GM12878 (cell line): ENCODE data around the gene TBPL2. TPM values are rescaled to one million over a fixed set of nuclear protein-coding genes. Genes with fewer than 3 reads are reported as not detected.

Experiments
- BCL11A ChIP-seq: IDR thresholded peaks from 2 replicates; pipeline ENCODE4 v1.6.1; 2011; ENCODE audit warnings: low read depth, low read length
- BHLHE40 ChIP-seq, 2 experiments: fragments of 450-650 bp in 1 of 2; IDR thresholded peaks; 2 replicates each; pipeline ENCODE4 v1.6.1; 2011 to 2017; ENCODE audit warnings: low read depth in 2 of 2, borderline replicate concordance in 1 of 2, improper control_type of control experiment in 1 of 2, low read length in 1 of 2, mild to moderate bottlenecking in 1 of 2
- CBX5 ChIP-seq: sonication (generic); IDR thresholded peaks from 2 replicates; pipeline ENCODE4 v1.6.1; 2016; ENCODE audit warnings: low read depth, moderate library complexity, mild to moderate bottlenecking, inconsistent platforms
- ELK1 ChIP-seq: IDR thresholded peaks from 2 replicates; pipeline ENCODE4 v1.6.1; 2012; ENCODE audit warnings: low read depth, low read length, improper control_type of control experiment
- IKZF1 ChIP-seq: fragments of 450-650 bp; conservative IDR thresholded peaks from 2 replicates; pipeline ENCODE4 v1.6.1; 2017; ENCODE audit warnings: antibody characterized with exemption, mild to moderate bottlenecking
- IRF4 ChIP-seq: IDR thresholded peaks from 2 replicates; pipeline ENCODE4 v1.6.1; 2011; ENCODE audit warnings: low read depth, low read length
- JUNB ChIP-seq: IDR thresholded peaks from 2 replicates; pipeline ENCODE4 v1.6.1; 2016; ENCODE audit warnings: antibody characterized with exemption, mild to moderate bottlenecking
- MEF2A ChIP-seq: IDR thresholded peaks from 2 replicates; pipeline ENCODE4 v1.6.1; 2011; ENCODE audit warnings: low read depth, mild to moderate bottlenecking, low read length, moderate library complexity; ENCODE audit not compliant: insufficient read depth
- MLLT1 ChIP-seq: fragments of 450-650 bp; IDR thresholded peaks from 2 replicates; pipeline ENCODE4 v1.6.1; 2016; ENCODE audit warnings: mild to moderate bottlenecking
- MTA2 ChIP-seq: fragments of 450-650 bp; IDR thresholded peaks from 2 replicates; pipeline ENCODE4 v1.6.1; 2016; ENCODE audit warnings: low read depth, mild to moderate bottlenecking, moderate library complexity
- MYB ChIP-seq: fragments of 150-350 bp; IDR thresholded peaks from 2 replicates; pipeline ENCODE4 v1.6.1; 2014; ENCODE audit warnings: mild to moderate bottlenecking, low read depth, low read length, borderline replicate concordance
- NR2F1 ChIP-seq: fragments of 450-650 bp; conservative IDR thresholded peaks from 2 replicates; pipeline ENCODE4 v1.6.1; 2017; ENCODE audit warnings: mild to moderate bottlenecking
- POLR2AphosphoS5 ChIP-seq: IDR thresholded peaks from 2 replicates; pipeline ENCODE4 v1.6.1; 2011; ENCODE audit warnings: mild to moderate bottlenecking, low read length, inconsistent platforms
- RCOR1 ChIP-seq: conservative IDR thresholded peaks from 2 replicates; pipeline ENCODE4 v1.6.1; 2012; ENCODE audit warnings: low read depth, low read length, improper control_type of control experiment
- SIN3A ChIP-seq: IDR thresholded peaks from 2 replicates; pipeline ENCODE4 v1.6.1; 2012; ENCODE audit warnings: low read depth, low read length, improper control_type of control experiment
- TARDBP ChIP-seq: IDR thresholded peaks from 2 replicates; pipeline ENCODE4 v1.6.1; 2016; ENCODE audit warnings: borderline replicate concordance
- TCF3 ChIP-seq: IDR thresholded peaks from 2 replicates; pipeline ENCODE4 v1.6.1; 2012; ENCODE audit warnings: low read depth, mild to moderate bottlenecking, low read length, borderline replicate concordance; ENCODE audit not compliant: insufficient read depth
- TCF7 ChIP-seq: IDR thresholded peaks from 2 replicates; pipeline ENCODE4 v1.6.1; 2014; ENCODE audit warnings: antibody characterized with exemption, borderline replicate concordance
- WRNIP1 ChIP-seq: IDR thresholded peaks from 2 replicates; pipeline ENCODE4 v1.6.1; 2011; ENCODE audit warnings: low read depth, low read length, improper control_type of control experiment, borderline replicate concordance
- ZBTB11 ChIP-seq: fragments of 450-650 bp; formaldehyde crosslinking; IDR thresholded peaks from 2 replicates; pipeline ENCODE4 v1.5.0; 2022; ENCODE audit warnings: mild to moderate bottlenecking, missing genetic modification characterization
- ZNF592 ChIP-seq: fragments of 450-650 bp; IDR thresholded peaks from 2 replicates; pipeline ENCODE4 v1.6.1; 2017; ENCODE audit warnings: mild to moderate bottlenecking, moderate library complexity
- polyA plus RNA-seq, 11 experiments: library from polyadenylated mRNA; depleted of rRNA in 4 of 11; unstranded in 6 of 11; stranded (reverse) in 5 of 11; fragments of >200 nt; fragmentation: Nextera tagmentation in 4 of 11; fragmentation: Illumina TruSeq in 1 of 11; extraction: Ambion mirVana in 4 of 11; extraction: Trizol in 1 of 11; gene quantifications; 1 replicate in 1 of 11; 2 replicates in 10 of 11; pipeline versions ENCODE4 v1.2.1 to v1.2.3, GENCODE V29; 2011 to 2016; ENCODE audit warnings: inconsistent platforms in 2 of 11, missing spikeins in 2 of 11, low read depth in 1 of 11
- total RNA-seq, 4 experiments: library from RNA; depleted of rRNA in 3 of 4; stranded (reverse); fragments of >200 nt in 3 of 4; fragmentation: Illumina TruSeq in 1 of 4; extraction: Trizol in 1 of 4; gene quantifications; 2 replicates each; pipeline versions ENCODE4 v1.2.1 to v1.2.3, GENCODE V29; 2013 to 2021

Gene TBPL2
- total and polyA plus RNA-seq, 10 of the 15 experiments (the other 5 are each of a cell fraction or from before 2014, with no cell fraction given), result 0.41 TPM; not detected in 9

- peak; percentile 74; the same call in 1 of the 2 replicates for TF ChIP-seq TCF7
- TF ChIP-seq WRNIP1, result no peak
- TF ChIP-seq TCF3, result no peak
- TF ChIP-seq IKZF1, result 0 out of 2 replicates have a peak, but pooled peaks have one; percentile 27
- TF ChIP-seq SIN3A, result no peak
- no peak for TF ChIP-seq TARDBP
- no peak for TF ChIP-seq IRF4
- no peak for TF ChIP-seq CBX5
- TF ChIP-seq MYB, result no peak
- no peak for TF ChIP-seq BHLHE40 (IDR thresholded peaks at IDR 0.05; ENCODE audit: borderline replicate concordance in 1 of 2, low read depth in 2 of 2, low read length in 1 of 2)
- TF ChIP-seq ZNF592, result no peak
- peak; percentile 77 for TF ChIP-seq MTA2
- TF ChIP-seq MEF2A, result 0 out of 2 replicates have a peak, but pooled peaks have one; percentile 45
- TF ChIP-seq ELK1, result no peak
- TF ChIP-seq RCOR1, result no peak
- TF ChIP-seq MLLT1, result no peak
- no peak for TF ChIP-seq POLR2AphosphoS5
- TF ChIP-seq JUNB, result no peak; the same call in 1 of the 2 replicates
- TF ChIP-seq BCL11A, result peak; percentile 72
- TF ChIP-seq NR2F1, result peak; percentile 56; the same call in 1 of the 2 replicates
- no peak for TF ChIP-seq ZBTB11 (CRISPR knock-in tag)
Observed at GRCh38 chr14:55450987-55451386, 10.6 kb upstream of the TBPL2 start (continued).
